GM12874 (cell line): ENCODE results near the gene GET4.

Experiments used
- CTCF ChIP-seq: IDR thresholded peaks from 2 replicates; pipeline ENCODE4 v1.5.1; 2011; ENCODE audit warnings: low read depth, mild to moderate bottlenecking, control low read depth, low read length, moderate library complexity; ENCODE audit not compliant: insufficient read depth

The GET4 gene

DNA sequence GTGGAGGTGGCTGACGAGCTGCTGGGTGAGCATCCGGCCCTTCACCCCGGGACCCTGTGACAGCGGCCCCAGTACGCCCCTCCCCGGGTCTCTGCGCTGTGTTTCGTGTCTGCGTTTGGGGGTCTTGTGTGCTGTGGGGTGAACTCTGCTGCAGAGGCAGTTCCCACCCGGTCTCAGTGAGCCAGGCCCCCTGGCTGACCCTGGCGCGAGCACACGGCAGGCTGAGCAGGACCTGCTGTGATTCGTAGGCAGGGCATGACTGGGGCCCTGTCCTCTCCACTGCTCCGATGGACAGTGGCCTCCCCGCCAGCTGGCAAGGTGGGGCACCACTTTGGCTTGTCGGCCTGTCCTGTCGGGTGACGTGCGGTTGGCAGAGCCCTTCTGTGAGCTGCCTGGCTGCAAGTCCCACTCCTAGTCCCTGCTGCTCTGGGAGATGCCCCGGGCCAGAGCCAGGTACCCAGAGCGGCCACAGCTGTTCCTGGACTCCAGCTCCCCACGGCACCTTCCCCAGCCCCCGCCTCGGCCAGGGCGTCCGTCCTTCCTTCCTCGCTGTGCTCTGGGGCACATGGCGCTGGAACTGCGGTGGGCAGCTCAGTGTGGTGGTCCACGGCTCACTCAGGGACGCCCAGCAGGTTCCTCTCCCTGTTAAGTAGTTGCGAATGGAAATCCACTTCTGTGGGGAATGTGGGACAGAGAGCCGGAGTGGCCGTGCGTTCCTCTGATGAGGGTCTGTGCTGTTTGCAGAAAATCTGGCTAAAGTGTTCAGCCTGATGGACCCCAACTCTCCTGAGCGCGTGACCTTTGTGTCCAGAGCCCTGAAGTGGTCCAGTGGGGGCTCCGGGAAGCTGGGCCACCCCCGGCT is 10.5 kb downstream of the GET4 start:
- TF ChIP-seq CTCF: no peak

DNA sequence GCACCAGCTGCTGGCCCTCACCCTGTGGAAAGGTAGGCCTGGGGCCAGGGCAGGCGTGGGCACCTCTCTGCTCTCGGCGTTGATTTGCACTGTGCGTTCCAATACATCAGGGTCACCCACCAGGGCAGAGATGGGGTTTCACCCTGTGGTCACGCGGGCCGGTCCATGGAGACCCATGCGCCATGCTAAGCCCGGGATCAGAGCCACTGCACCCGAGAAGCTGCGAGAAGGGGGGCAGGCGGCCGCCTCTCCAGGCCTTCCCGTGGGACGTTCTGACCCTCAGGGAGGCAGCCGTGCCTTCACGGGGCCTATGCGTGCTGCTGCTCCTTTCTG is 11.1 kb downstream of the GET4 start:
- no peak for TF ChIP-seq CTCF

GRCh38 chr7:888081-889024 is 12.0 kb downstream of the GET4 start:
- no peak for TF ChIP-seq CTCF

- TF ChIP-seq CTCF: no peak
Observed at GRCh38 chr7:889025-889390, 12.7 kb downstream of the GET4 start.

DNA sequence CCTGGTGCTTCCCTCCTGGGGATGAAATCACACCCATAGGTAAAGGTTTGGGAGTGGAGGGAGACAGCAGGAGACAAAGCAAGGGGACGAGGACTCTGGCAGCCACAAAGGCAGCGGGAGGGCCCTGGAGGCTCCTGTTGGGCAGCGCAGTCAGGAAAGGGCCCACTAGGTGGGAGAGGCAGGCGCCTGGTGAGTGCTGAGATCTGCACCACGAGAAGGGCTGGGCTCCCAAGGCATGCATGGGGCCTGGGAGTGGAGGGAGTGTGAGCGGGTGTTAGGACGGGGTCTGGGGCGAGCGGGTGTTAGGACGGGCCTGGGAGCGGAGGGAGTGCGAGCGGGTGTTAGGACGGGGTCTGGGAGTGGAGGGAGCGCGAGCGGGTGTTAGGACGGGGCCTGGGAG is 13.0 kb downstream of the GET4 start:
- no peak for TF ChIP-seq CTCF

DNA sequence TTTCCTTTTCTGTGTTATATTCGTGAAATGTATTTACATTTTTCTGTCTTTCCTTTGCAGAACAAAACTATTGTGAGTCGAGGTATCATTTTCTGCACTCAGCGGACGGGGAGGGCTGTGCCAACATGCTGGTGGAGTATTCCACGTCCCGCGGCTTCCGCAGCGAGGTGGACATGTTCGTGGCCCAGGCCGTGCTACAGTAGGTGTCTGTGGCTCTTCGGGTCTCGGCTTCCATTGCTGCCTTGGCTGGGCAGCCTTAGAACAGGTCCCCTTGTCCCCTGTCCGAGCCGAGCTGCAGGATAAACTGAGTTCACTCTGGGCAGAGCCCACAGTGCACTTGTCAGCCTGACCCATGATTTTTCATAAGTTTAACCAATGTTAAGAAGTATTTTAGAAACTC is 14.5 kb downstream of the GET4 start:
- no peak for TF ChIP-seq CTCF

DNA sequence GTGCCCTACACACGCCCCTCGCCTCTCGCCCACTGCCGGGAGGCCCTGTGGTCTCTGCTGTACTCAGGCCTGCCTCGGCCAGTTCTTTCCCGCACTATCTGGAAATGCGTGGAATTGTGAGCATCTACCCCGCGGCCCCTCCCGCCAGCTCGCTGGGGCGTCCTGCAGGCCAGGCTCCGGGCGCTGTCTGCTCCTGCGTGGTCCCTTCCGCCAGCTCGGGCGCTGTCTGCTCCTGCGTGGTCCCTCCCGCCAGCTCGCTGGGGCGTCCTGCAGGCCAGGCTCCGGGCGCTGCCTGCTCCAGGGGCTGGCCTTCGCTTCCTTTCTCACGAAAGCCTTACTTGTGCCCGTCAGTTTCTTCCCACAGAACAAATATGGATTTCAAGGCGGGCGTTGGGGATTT is 14.9 kb downstream of the GET4 start:
- TF ChIP-seq CTCF: no peak
